NCI-H146 treated with DMSO at 0.1 percent for 48 hours (cell line): ENCODE results near the gene STK32B.
"Not testable (repeated sequence)": the region's sequence is repeated elsewhere in the genome, so short reads cannot be mapped to it uniquely, and the experiment has no call there.

Experiments used
- DNase-seq: peaks from one replicate; lab custom pipeline; 2025; ENCODE audit not compliant: unreplicated experiment; lab: John Stamatoyannopoulos, UW

The STK32B gene

GRCh38 chr4:5200513-5200912, 149.2 kb downstream of the STK32B start:
- DNase-seq, result no peak

DNA sequence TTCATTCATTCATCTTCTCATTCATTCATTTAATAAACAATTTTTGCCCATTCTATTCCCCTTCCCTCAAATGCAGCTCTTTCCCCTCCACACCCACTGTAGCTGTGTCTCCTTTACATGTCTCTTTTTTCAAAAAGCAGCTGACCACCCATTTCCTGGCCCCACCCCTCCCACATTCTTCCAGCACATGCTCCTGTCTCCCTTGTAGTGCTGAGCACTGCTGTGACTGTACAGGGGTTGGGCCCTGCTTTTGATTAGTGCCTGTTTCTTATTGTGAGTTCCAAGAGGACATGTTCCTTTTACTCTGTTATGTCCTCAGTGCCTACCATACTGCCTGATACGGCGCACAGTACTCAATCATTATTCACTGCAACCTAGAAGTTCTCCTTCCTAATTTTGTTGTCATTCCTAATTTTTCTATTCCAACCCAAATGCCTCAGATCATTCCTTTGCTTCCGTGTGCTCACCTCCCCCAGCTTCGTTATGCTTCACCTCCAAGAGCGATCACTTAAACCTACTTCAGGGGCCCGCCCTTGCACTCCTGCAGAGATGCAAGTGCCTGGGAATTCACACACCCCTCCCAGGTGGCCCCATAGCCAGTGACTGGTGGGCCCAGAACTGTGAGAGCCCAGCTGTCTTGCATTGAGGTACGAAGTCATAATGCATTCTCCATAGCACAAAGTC, 152.2 kb downstream of the STK32B start:
- DNase-seq, result no peak

DNA sequence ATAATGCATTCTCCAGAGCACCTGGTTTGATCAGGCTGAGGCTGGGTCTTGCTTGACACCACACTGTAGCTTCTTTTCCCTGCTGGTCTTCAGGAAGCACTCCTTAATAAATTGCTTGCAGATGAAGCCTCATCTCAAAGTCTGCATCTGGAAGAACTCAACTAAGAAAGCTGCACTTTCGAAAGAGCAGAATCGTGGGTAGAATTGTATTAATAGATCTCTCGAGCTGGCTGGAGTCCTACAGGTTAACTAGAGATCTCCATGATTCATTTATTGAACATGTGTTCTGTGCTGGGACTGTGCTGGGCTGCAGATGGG, 152.7 kb downstream of the STK32B start:
- DNase-seq, result no peak

GRCh38 chr4:5204781-5205180, 153.5 kb downstream of the STK32B start:
- no peak for DNase-seq

DNA sequence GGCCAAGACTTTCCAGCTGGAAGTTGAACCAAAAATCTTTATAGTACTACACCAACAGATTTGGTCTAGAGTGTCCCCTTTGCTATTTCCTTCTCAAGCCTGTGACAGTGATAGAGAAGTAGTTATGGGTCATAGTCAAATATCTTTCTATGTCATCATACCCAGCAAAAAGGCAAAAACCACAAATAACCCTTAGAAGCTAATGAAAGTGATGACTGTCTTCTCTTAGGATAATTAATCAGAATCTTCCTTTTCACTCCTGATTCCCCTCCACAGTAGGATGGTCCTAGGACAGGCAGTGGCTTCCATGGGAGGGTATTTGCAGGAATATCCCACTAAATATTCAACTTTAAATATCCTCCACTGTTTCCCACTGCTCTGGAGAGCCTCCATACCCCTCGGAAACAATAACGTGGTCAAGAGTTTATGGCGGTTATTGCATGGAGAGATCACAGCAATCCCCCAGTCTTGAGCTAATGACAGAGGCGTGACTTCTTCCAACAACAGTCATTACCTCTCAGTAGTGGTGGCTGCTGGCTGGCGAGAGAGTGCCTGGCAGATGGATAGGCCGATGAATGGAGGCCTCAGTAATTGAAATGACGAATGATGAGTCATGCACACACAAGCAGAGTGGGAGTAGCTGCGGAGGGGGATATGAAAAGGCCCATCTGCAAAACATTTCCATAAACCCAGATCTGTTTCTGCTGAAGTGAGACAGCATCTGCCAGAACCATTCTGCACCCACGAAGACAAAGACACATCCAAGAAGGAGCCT, 154.9 kb downstream of the STK32B start:
- DNase-seq, result no peak

DNA sequence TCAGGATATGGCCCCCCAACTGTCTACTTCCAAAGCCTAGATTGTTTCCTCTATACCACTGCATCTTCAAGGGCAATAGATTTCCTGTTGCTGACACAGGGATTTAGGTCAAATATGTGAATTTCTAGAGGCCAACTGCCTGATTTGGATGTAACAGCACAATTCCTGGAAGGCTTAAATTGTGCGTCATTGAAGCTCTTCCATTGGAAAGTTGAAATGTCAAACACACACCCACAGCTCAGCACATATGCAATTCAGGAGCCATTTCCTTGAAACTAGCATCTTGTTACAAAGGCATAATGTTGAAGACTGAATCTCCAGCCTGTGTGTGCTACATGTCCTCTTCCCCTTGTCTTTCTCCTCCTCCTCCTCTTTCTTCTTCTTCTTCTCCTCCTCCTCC, 158.6 kb downstream of the STK32B start:
- no peak for DNase-seq

GRCh38 chr4:5211282-5211839, 160.1 kb downstream of the STK32B start:
- DNase-seq, result no peak

DNA sequence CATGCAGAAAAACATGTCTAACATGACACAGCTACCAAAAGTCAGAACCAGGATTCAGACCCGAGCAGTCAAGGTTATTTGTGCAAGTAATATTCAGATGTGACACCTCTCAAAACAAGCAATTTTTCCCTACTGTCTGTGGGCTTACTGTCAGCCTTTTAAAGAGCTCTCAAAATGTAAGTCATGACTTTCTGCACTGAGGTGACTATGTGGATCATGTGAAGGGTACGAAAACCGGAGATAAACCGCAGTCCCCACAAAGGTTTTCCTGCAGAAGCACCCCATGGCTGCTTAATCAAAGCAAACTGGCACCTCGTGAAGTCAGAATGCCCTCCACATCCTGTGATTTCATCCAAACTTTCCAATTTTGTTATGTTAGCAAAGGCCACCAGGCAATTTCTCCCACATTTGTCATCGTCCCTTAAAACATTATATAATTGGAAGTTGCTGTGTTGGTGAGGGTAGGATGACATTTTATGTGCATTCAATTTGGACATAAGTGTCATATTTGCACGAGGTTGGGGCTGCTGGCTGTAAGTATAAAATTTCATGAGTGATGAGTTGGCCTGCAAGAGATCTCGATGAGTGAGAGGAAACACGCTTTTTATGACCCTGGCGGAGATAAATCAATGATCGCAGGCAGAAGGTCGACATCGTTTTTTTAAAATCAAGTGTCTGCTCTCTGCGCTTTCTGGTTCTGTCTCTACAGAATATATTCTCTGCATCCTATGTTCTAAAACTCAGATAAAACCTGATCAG, 161.2 kb downstream of the STK32B start:
- DNase-seq, result no peak

DNA sequence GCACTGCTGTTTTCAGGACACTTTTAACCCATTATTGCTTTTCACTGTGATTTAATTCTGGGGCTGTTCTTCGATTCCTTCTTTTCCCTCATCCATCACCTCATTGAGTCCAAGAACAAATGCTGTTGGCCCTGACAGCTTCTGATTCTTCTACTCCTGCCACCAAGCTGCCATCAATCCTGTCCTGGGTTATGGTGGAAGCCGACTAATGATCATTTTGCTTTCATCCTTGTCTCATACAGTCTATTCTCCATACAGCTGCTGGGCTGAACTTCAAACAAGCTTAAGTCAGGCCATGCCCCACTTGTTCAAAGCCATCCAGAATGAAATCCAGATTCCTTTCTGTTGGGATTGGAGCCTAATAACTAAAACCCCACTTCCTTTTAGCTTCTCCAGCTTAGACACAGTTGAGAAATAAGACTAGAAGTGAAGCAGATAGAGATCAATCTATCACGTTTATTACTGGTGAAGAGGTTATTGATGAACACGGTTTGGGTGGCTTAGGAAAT, 161.9 kb downstream of the STK32B start:
- no peak for DNase-seq

- no peak for DNase-seq
These were observed 164.0 kb downstream of the STK32B start for GRCh38 chr4:5215321-5215720.

DNA sequence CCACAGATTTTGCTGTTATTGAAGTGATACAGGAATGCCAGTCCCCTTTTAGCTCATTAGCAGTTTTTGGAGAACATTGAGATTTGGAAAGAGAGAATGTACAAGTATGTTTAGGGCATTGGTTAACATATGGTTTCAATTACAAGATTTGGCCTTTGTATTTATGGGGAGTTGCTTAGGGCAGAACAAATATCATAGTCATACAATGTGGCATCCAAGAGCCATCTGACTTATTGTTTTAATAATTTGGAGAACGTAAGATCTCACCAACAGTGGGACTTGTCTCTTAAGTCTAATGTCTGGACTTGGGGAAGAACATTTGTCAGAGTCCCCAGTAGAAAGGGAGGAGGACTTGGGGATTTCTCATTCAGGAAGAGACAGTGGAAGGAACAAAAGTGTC, 166.1 kb downstream of the STK32B start:
- DNase-seq, result no peak

GRCh38 chr4:5218376-5219069, 167.2 kb downstream of the STK32B start:
- DNase-seq, result no peak

DNA sequence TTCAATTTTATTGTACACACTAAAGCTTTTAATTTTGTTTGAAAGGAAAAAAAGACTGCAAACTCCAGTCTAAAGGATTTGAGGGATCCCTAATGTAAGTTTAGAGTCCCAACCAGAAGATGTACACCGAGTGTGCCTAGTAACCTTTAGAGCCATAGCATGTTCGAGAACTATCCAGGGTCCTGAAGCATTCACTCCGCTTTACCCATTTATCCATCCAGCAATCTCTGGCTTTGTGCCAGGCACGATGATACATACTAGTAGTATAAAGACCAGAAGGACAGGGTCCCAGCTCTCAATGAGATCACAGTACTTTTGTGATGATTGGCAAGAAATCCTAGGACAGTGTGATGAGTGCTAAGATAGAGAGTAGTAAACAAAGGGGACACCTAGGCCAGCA, 168.7 kb downstream of the STK32B start:
- no peak for DNase-seq

- no peak for DNase-seq
These were observed 170.8 kb downstream of the STK32B start for GRCh38 chr4:5222047-5222446.

DNA sequence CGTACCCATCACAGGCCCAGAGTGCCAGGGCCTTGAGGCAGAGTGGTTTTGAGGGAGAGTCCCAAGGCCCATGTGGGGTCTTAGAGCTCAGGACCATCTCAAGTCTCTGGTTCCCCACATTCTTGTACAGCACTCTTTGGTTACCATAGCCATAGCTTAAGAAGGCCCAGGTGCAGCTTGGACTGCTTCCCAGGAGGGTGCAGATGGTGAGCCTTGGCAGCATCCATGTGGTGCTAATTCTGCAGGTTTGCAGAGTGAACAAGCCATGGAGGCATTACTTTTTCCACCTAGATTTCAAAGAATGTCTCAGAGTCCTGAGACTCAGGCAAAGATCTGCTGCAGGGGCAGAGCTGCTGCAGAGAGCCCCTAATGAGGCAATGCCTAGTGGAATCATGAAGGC, 171.7 kb downstream of the STK32B start:
- no peak for DNase-seq

- no peak for DNase-seq
These were observed 173.1 kb downstream of the STK32B start for GRCh38 chr4:5224340-5224739.

DNA sequence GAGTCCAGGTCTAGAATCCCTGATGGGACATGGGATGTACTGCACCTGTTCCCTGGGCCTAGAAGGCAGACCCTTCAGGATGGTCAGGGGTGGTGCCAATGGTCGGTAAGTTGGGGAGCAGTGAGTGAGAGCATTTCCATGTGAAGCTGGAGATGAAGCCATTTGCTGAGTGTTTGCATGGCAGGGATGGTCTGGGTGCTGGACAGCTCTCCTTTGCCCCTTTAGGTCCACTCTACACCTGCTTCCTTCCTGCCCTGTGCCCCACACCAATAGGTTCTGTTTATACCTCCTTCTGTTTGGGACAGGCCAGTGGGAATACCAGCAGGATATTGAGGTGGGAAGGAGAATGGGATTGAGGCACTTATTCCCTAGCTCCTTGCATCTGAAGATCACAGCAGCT, 181.3 kb downstream of the STK32B start:
- no peak for DNase-seq

GRCh38 chr4:5237086-5237660, 185.9 kb downstream of the STK32B start:
- no peak for DNase-seq

DNA sequence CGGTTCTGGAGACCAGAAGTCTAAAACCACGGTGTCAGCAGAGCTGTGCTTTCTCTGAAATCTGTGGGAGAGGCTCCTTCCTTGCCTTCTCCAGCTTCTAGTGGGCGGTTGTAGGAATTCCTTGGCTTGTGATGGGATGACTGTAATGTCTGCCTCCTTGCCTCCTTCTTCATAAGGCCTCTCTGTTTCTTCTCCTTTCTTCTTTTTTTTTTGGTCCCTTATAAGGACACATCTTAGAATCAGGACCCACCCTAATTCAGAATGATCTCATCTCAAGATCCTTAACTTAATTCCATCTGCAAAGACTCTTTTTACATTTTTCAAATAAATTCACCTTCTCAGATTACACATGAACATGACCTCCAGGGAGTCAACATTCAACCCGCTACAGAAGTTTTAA, 186.9 kb downstream of the STK32B start:
- no peak for DNase-seq

DNA sequence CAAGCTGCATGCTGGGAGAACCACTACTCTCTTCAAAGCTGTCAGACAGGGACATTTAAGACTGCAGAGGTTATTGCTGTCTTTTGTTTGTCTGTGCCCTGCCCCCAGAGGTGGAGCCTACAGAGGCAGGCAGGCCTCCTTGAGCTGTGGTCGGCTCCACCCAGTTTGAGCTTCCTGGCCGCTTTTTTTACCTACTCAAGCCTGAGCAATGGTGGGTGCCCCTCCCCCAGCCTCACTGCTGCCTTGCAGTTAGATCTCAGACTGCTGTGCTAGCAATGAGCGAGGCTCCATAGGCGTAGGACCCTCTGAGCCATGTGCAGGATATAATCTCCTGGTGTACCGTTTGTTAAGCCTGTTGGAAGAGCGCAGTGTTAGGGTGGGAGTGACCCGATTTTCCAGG, 195.8 kb downstream of the STK32B start:
- not testable (repeated sequence) for DNase-seq

DNA sequence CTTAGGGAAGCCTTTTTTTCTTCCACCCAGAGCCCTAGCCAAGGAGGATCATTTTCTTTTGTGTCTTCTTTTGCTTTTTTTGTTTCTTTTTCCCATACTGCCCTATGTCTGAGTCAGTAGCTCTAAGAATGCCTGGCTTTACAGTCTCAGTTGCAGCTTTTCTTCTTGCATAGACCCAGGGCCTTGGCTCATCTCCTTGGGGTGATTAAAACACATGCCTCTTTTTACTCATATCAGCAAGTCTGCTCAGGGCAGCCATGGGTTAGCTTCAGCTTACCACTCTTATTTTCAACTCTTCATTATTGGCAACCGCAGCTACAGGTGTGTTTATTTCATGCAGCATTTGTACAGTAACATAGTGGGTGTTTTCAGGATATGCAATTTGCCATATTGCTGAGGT, 196.5 kb downstream of the STK32B start:
- no peak for DNase-seq
